H9 (cell line): ENCODE results near the gene VGLL2. TPM values are rescaled to one million over a fixed set of nuclear protein-coding genes. Genes with fewer than 3 reads are reported as not detected.
A peak's percentile ranks its signal among the peaks of the same experiment; 100 is the strongest.

ENCODE experiments used
- DNase-seq: peaks from one replicate; pipeline ENCODE4 v3.0.0-alpha.2; 2017
- H2AFZ ChIP-seq: one replicate; pipeline ENCODE4 v1.6.1; 2013; ENCODE audit warnings: mild to moderate bottlenecking, low read length, control low read depth, moderate library complexity
- H2AK5ac ChIP-seq: 2 replicates; pipeline ENCODE4 v1.6.1; 2013; ENCODE audit warnings: low read length, control low read depth, mixed read lengths; ENCODE audit not compliant: insufficient read length
- H2BK120ac ChIP-seq: one replicate; pipeline ENCODE4 v1.6.1; 2013; ENCODE audit warnings: low read depth, mild to moderate bottlenecking, low read length, control low read depth, inconsistent platforms; ENCODE audit not compliant: poor library complexity, severe bottlenecking
- H2BK12ac ChIP-seq: 2 replicates; pipeline ENCODE4 v1.6.1; 2013; ENCODE audit warnings: low read length, control low read depth, mixed read lengths, low read depth; ENCODE audit not compliant: insufficient read length
- H2BK15ac ChIP-seq: 2 replicates; pipeline ENCODE4 v1.6.1; 2013; ENCODE audit warnings: low read depth, low read length, control low read depth
- H2BK20ac ChIP-seq: one replicate; pipeline ENCODE4 v1.6.1; 2013; ENCODE audit warnings: low read depth, mild to moderate bottlenecking, low read length, control low read depth, inconsistent platforms; ENCODE audit not compliant: poor library complexity, severe bottlenecking
- H2BK5ac ChIP-seq: 2 replicates; pipeline ENCODE4 v1.6.1; 2013; ENCODE audit warnings: low read length, control low read depth, mixed read lengths; ENCODE audit not compliant: insufficient read length
- H3K14ac ChIP-seq: 2 replicates; pipeline ENCODE4 v1.6.1; 2013; ENCODE audit warnings: low read length, control low read depth; ENCODE audit not compliant: insufficient read depth
- H3K18ac ChIP-seq: 2 replicates; pipeline ENCODE4 v1.6.1; 2013; ENCODE audit warnings: low read depth, mild to moderate bottlenecking, mixed read lengths, low read length, control low read depth; ENCODE audit not compliant: insufficient read length
- H3K23ac ChIP-seq: 2 replicates; pipeline ENCODE4 v1.6.1; 2013; ENCODE audit warnings: low read length, control low read depth, mixed read lengths, low read depth; ENCODE audit not compliant: insufficient read length
- H3K23me2 ChIP-seq: 2 replicates; pipeline ENCODE4 v1.6.1; 2013; ENCODE audit warnings: low read depth, mild to moderate bottlenecking, mixed read lengths, low read length, control low read depth; ENCODE audit not compliant: insufficient read length, poor library complexity, severe bottlenecking
- H3K27ac ChIP-seq: 2 replicates; pipeline ENCODE4 v1.5.1; 2013; ENCODE audit warnings: low read length, control low read depth, mixed read lengths, low read depth; ENCODE audit not compliant: insufficient read length
- H3K27me3 ChIP-seq: 2 replicates; pipeline ENCODE4 v1.6.1; 2013; ENCODE audit warnings: low read length, control low read depth, inconsistent platforms; ENCODE audit not compliant: insufficient read depth
- H3K4ac ChIP-seq: 2 replicates; pipeline ENCODE4 v1.6.1; 2013; ENCODE audit warnings: low read depth, mild to moderate bottlenecking, control low read depth, inconsistent platforms, low read length, moderate library complexity
- H3K4me1 ChIP-seq: 2 replicates; pipeline ENCODE4 v1.6.1; 2013; ENCODE audit warnings: low read length, control low read depth, inconsistent platforms; ENCODE audit not compliant: insufficient read depth
- H3K4me2 ChIP-seq: 2 replicates; pipeline ENCODE4 v1.6.1; 2013; ENCODE audit warnings: low read length, control low read depth, mixed read lengths; ENCODE audit not compliant: insufficient read length, insufficient read depth
- H3K56ac ChIP-seq: 2 replicates; pipeline ENCODE4 v1.6.1; 2013; ENCODE audit warnings: low read depth, mild to moderate bottlenecking, mixed read lengths, low read length, control low read depth; ENCODE audit not compliant: insufficient read length
- H3K79me1 ChIP-seq: 2 replicates; pipeline ENCODE4 v1.6.1; 2013; ENCODE audit warnings: low read depth, mild to moderate bottlenecking, moderate library complexity, low read length, control low read depth, inconsistent platforms; ENCODE audit not compliant: insufficient read depth, poor library complexity, severe bottlenecking
- H3K79me2 ChIP-seq: 2 replicates; pipeline ENCODE4 v1.6.1; 2013; ENCODE audit warnings: low read length, control low read depth, inconsistent platforms; ENCODE audit not compliant: insufficient read depth
- H3K9ac ChIP-seq: 2 replicates; pipeline ENCODE4 v1.6.1; 2013; ENCODE audit warnings: low read length, control low read depth, mixed read lengths; ENCODE audit not compliant: insufficient read length; ENCODE audit errors: extremely low read depth
- H3K9me3 ChIP-seq: one replicate; pipeline ENCODE4 v1.6.1; 2013; ENCODE audit warnings: low read depth, low read length, inconsistent platforms; ENCODE audit not compliant: control insufficient read depth
- H3T11ph ChIP-seq: one replicate; pipeline ENCODE4 v1.6.1; 2013; ENCODE audit warnings: mild to moderate bottlenecking, low read length, control low read depth, inconsistent platforms
- H4K20me1 ChIP-seq: one replicate; pipeline ENCODE4 v1.6.1; 2013; ENCODE audit not compliant: control insufficient read depth, insufficient read length, insufficient read depth
- H4K5ac ChIP-seq: 2 replicates; pipeline ENCODE4 v1.6.1; 2013; ENCODE audit warnings: low read depth, mild to moderate bottlenecking, mixed read lengths, low read length, control low read depth; ENCODE audit not compliant: insufficient read length
- H4K8ac ChIP-seq: replicated peaks from 2 replicates; pipeline ENCODE4 v1.6.1; 2013; ENCODE audit warnings: low read length, control low read depth, mixed read lengths, low read depth; ENCODE audit not compliant: insufficient read length
- H4K91ac ChIP-seq: 2 replicates; pipeline ENCODE4 v1.6.1; 2013; ENCODE audit warnings: low read depth, mild to moderate bottlenecking, moderate library complexity, mixed read lengths, low read length, control low read depth; ENCODE audit not compliant: insufficient read length
- H3K27ac Mint-ChIP-seq, 3 experiments: 2 replicates in 2 of 3; 3 replicates in 1 of 3; pipeline ENCODE4 v1.8.0; 2020 to 2021; ENCODE audit warnings: mixed read lengths in 3 of 3, mild to moderate bottlenecking in 1 of 3, moderate library complexity in 1 of 3
- H3K27me3 Mint-ChIP-seq: 2 replicates; pipeline ENCODE4 v1.8.0; 2021; ENCODE audit warnings: low read depth, mild to moderate bottlenecking, moderate library complexity, mixed read lengths
- H3K36me3 Mint-ChIP-seq, 3 experiments: 2 replicates in 2 of 3; 3 replicates in 1 of 3; pipeline ENCODE4 v1.8.0; 2020 to 2021; ENCODE audit warnings: low read depth in 3 of 3, mixed read lengths in 3 of 3; ENCODE audit not compliant: insufficient read depth in 1 of 3
- H3K4me1 Mint-ChIP-seq, 2 experiments: 2 replicates each; pipeline ENCODE4 v1.8.0; 2020; ENCODE audit warnings: mixed read lengths in 2 of 2
- H3K4me3 Mint-ChIP-seq, 2 experiments: 2 replicates in 1 of 2; 3 replicates in 1 of 2; pipeline ENCODE4 v1.8.0; 2020 to 2021; ENCODE audit warnings: mild to moderate bottlenecking in 2 of 2, mixed read lengths in 2 of 2, moderate library complexity in 1 of 2
- H3K9me3 Mint-ChIP-seq, 2 experiments: 2 replicates in 1 of 2; 3 replicates in 1 of 2; pipeline ENCODE4 v1.8.0; 2020; ENCODE audit warnings: mild to moderate bottlenecking in 2 of 2, mixed read lengths in 2 of 2, moderate library complexity in 1 of 2
- WGBS: extraction: QIAGEN DNeasy Blood & Tissue Kit; methylation state at CpG from one replicate; pipeline ENCODE4 v1.1.7; 2013; ENCODE audit warnings: missing lambda C conversion rate, low lambda C conversion rate, mixed read lengths; ENCODE audit not compliant: insufficient read length; ENCODE audit errors: extremely low coverage; 5-methylcytosine and 5-hydroxymethylcytosine counted together
- total RNA-seq: library from RNA; stranded (reverse); gene quantifications from 2 replicates; pipeline ENCODE4 v1.2.1, GENCODE V29; 2021
- TF ChIP-seq, protein P1 (sequence below): fragments of 200-600 bp; sonication (generic); conservative IDR thresholded peaks from 3 replicates; pipeline ENCODE4 v1.8.0; 2021; ENCODE audit warnings: antibody characterized with exemption, mild to moderate bottlenecking

The VGLL2 gene
- total RNA-seq, 1 experiment from 2014 or later: not detected

DNA sequence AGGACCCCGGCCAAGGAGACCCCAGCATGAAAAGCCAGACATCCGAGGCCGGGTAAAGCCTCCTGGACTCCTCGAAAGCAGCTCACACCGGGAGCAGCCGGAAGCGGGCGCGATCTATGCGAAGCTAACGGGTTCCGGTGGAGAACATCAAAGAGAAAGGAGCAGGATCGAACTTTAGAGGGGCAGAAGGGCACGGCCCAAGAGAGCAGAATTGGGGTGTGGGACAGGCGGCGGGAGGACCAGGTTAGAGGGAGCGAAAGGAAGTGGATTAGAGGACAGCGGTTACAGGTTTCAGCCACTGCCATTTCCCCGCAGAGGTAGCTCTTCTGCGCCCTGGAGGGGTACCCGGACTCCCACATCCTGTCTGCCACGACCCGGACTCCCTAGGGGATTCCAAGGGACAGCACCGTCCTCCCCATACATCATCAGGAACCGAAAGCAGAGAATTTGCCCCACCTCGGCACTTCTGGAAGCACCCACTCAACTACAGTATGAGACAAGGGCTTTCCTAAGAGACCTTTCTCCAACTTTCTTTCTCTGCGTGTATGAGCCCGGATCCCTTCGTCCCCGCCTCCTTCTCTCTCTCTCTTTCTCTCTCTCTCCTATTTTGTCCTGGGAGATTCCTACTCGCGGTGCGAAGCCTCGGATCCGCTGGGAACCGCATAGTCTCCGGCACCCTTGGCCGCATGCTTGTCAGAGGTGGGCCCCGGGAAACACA, 507 bp upstream of the VGLL2 start:
- Histone ChIP-seq H3K56ac (no peak overlapping the region), H3K23ac (no peak overlapping the region), H4K5ac (no peak overlapping the region), H3K4ac (no peak overlapping the region), H2AFZ (no peak overlapping the region), H3K27me3 (peaks cover 64% of the 10 kb centered on the region), H3K18ac (no peak overlapping the region), H3K4me1 (no peaks in the 10 kb centered on the region), H2BK120ac (no peak overlapping the region), H3K79me2 (no peaks in the 10 kb centered on the region), H4K8ac (no peak overlapping the region), H4K91ac (no peak overlapping the region), H3K4me2 (peak overlapping the region; percentile 92), H2BK5ac (no peak overlapping the region), H3K9me3 (no peaks in the 10 kb centered on the region), H3K27ac (no peak overlapping the region), H3K14ac (no peak overlapping the region), H2AK5ac (no peak overlapping the region), H2BK20ac (no peak overlapping the region), H4K20me1 (no peaks in the 10 kb centered on the region), H3K23me2 (peaks cover 12% of the 10 kb centered on the region), H3K9ac (no peak overlapping the region), H3K79me1 (no peaks in the 10 kb centered on the region), H3T11ph (no peak overlapping the region), H2BK15ac (no peak overlapping the region), H2BK12ac (no peak overlapping the region)
- H3K4me3 Mint-ChIP-seq: peak overlapping the region; percentile 69 to 92
- no peaks in the 10 kb centered on the region; a peak in 1 of 5 replicates for H3K9me3 Mint-ChIP-seq
- WGBS: no CpG with 5 or more reads among the region's 39 CpGs
- no peaks in the 10 kb centered on the region; a peak in 1 of 7 replicates for H3K36me3 Mint-ChIP-seq
- peaks cover 17 to 36% of the 10 kb centered on the region in 2 experiments for H3K4me1 Mint-ChIP-seq
- DNase-seq: peak; percentile 39
- TF ChIP-seq, protein P1, sequence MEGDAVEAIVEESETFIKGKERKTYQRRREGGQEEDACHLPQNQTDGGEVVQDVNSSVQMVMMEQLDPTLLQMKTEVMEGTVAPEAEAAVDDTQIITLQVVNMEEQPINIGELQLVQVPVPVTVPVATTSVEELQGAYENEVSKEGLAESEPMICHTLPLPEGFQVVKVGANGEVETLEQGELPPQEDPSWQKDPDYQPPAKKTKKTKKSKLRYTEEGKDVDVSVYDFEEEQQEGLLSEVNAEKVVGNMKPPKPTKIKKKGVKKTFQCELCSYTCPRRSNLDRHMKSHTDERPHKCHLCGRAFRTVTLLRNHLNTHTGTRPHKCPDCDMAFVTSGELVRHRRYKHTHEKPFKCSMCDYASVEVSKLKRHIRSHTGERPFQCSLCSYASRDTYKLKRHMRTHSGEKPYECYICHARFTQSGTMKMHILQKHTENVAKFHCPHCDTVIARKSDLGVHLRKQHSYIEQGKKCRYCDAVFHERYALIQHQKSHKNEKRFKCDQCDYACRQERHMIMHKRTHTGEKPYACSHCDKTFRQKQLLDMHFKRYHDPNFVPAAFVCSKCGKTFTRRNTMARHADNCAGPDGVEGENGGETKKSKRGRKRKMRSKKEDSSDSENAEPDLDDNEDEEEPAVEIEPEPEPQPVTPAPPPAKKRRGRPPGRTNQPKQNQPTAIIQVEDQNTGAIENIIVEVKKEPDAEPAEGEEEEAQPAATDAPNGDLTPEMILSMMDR: no peak
- H3K27me3 Mint-ChIP-seq: peaks cover 98% of the 10 kb centered on the region
- no peak overlapping the region for H3K27ac Mint-ChIP-seq
